GM23248 (cell line): ENCODE results near the gene PHKA2.

ENCODE experiments used
- EZH2 ChIP-seq: fragments of 200-600 bp; sonication (generic); IDR thresholded peaks from 2 replicates; pipeline ENCODE4 v1.6.1; 2018; ENCODE audit warnings: antibody characterized with exemption, mild to moderate bottlenecking; ENCODE audit not compliant: insufficient read depth, poor library complexity, severe bottlenecking
- EZH2phosphoT487 ChIP-seq: fragments of 200-600 bp; sonication (generic); IDR thresholded peaks from 2 replicates; pipeline ENCODE4 v1.6.1; 2018; ENCODE audit warnings: antibody characterized with exemption, moderate library complexity, mild to moderate bottlenecking, low read depth; ENCODE audit not compliant: insufficient read depth

DNA sequence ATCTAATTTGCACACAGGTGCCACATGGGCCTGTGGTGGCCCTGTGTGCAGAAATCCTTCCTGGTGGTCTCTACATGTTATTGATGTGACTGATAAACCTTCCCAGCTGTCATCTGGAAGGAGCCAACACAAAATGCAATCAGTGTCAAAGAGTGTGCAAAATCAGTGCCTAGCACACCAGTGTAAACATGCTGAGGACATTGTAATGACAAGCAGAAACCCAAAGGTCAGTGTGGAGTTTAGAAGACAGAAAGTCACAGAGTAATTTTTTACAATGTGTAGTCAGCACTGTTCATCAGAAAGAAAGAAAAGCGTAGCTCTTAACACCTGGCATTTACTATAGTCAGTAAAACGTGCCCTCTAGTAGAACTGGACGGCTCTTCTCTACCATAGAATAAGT is 50.3 kb downstream of the PHKA2 start:
- TF ChIP-seq EZH2 (no peak), EZH2phosphoT487 (no peak)
